Adrenal gland (tissue), 12 donors: ENCODE measurements around the gene C3orf20. TPM values are rescaled to one million over a fixed set of nuclear protein-coding genes. Genes with fewer than 3 reads are reported as not detected.

Experiments used
- DNase-seq, 7 donors: peaks; one replicate each; pipeline ENCODE4 v3.0.0-alpha.2; 2019 to 2020
- H3K27ac ChIP-seq, 5 donors: fragments of 200-600 bp; sonication (generic) in 4 of 5; 1 replicate in 3 of 5; 2 replicates in 2 of 5; pipeline versions ENCODE4 v1.5.1 to v1.8.0; 2016 to 2020; ENCODE audit warnings: mild to moderate bottlenecking in 1 of 5
- H3K27me3 ChIP-seq: fragments of 200-600 bp; 2 replicates; pipeline ENCODE4 v1.8.0; 2021
- H3K36me3 ChIP-seq, 2 donors: fragments of 200-600 bp; replicated peaks in 1 of 2; 1 replicate in 1 of 2; 2 replicates in 1 of 2; pipeline versions ENCODE4 v1.5.1 to v1.8.0; 2018 to 2022
- H3K4me1 ChIP-seq, 2 donors: fragments of 200-600 bp; replicated peaks in 1 of 2; 1 replicate in 1 of 2; 2 replicates in 1 of 2; pipeline versions ENCODE4 v1.5.1 to v1.8.0; 2018 to 2021
- H3K4me3 ChIP-seq, 4 donors: fragments of 200-600 bp; sonication (generic) in 3 of 4; one replicate each; pipeline ENCODE4 v1.5.1; 2016 to 2018
- H3K9me3 ChIP-seq, 3 donors: fragments of 200-600 bp; sonication (generic) in 1 of 3; replicated peaks in 1 of 3; 1 replicate in 2 of 3; 2 replicates in 1 of 3; pipeline versions ENCODE4 v1.5.1 to v1.8.0; 2016 to 2021
- CTCF ChIP-seq, 6 experiments: fragments of 450-650 bp in 4 of 6; fragments of 200-600 bp in 2 of 6; sonication (generic) in 1 of 6; IDR thresholded peaks; 1 replicate in 5 of 6; 2 replicates in 1 of 6; pipeline versions ENCODE4 v1.5.1 to v1.8.0; 2016 to 2021; ENCODE audit warnings: antibody characterized with exemption in 6 of 6, mild to moderate bottlenecking in 2 of 6, moderate library complexity in 1 of 6
- POLR2A ChIP-seq, 2 donors: fragments of 450-650 bp; IDR thresholded peaks; one replicate each; pipeline ENCODE4 v1.6.1; 2017; ENCODE audit warnings: antibody characterized with exemption in 2 of 2, mild to moderate bottlenecking in 2 of 2, moderate library complexity in 1 of 2
- WGBS, 4 donors: extraction: QIAGEN DNeasy Blood & Tissue Kit in 2 of 4; methylation state at CpG; one replicate each; pipeline versions ENCODE4 v1.1.5 to v1.1.7; 2013 to 2017; 5-methylcytosine and 5-hydroxymethylcytosine counted together
- intact Hi-C, 2 donors: fragments of 100-400 bp; cut with DNase I; formaldehyde crosslinking; loops; one replicate each; pipeline versions ENCODE4 v1.14.1 to v1.15.0; 2022 to 2023
- polyA plus RNA-seq, 3 donors: library from polyadenylated mRNA; stranded (reverse); fragments of 200-250 nt in 2 of 3; fragments of 350-450 nt in 1 of 3; fragmentation: Illumina TruSeq in 1 of 3; extraction: RNeasy Lipid Tissue Mini Kit (QIAGEN cat#74804) in 1 of 3; gene quantifications; one replicate each; pipeline ENCODE4 v1.2.3, GENCODE V29; 2013 to 2014
- total RNA-seq, 9 donors: library from RNA; depleted of rRNA in 4 of 9; stranded (reverse); fragments of >200 nt in 4 of 9; fragments of 120-200 nt in 1 of 9; fragmentation: NEBNext Ultra II Directional in 1 of 9; extraction: Animal tissue kit (Norgen Biotek cat#: 25700) in 1 of 9; gene quantifications; one replicate each; pipeline versions ENCODE4 v1.1.0 to v1.2.4, GENCODE V29; 2013 to 2023
- donor health status: healthy with polysubstance abuse.
- donor health status: Bipolar disorder and iron deficiency.
- donor health status: DM: yes; HTN: yes; CAD: no.
- donor health status: DM: no; HTN: no; CAD: no.
- donor health status: DM: no; HTN: no; CAD: no.
- donor health status: DM: yes; HTN: yes; CAD: no.

The C3orf20 gene
- total and polyA plus RNA-seq, 12 donors = 0.07 to 0.39 TPM; not detected in 10

DNA sequence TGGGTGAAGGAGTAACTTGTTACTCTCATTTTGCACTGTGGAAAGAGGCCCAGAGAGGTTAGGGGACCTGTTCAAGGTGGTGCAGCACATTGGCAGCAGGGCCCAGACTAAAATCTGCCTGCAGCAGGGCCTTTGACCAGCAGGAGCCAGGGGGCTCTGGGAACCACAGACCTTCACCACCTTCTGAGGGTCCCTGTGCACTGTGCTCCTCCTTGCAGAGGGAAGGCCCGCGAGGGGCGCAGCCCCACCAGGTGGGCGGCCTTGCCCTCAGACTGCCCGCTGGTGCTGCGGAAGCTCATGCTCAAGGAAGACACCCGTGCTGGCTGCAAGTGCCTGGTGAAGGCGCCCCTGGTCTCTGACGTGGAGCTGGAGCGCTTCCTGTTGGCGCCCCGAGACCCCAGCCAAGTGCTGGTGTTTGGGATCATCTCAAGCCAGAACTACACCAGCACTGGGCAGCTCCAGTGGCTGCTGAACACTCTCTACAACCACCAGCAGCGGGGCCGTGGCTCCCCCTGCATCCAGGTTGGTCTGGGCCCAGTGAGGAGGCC lies 82.3 kb downstream of the C3orf20 start:
- WGBS, 4 donors = 90 to 95% (median 92%) methylated on average over 6 to 14 of the region's 14 CpGs

GRCh38 chr3:14758297-14758696 lies 83.4 kb downstream of the C3orf20 start:
- Histone ChIP-seq H3K27me3 (no peaks in the 10 kb centered on the region), H3K36me3 (no peaks in the 10 kb centered on the region), H3K27ac (no peak overlapping the region), H3K4me3 (no peak overlapping the region), H3K4me1 (no peaks in the 10 kb centered on the region), H3K9me3 (no peaks in the 10 kb centered on the region)
- WGBS, 4 donors = 80 to 87% (median 85%) methylated on average over 4 of the region's 4 CpGs
- no peak for DNase-seq
- intact Hi-C loops = no loop called here
- TF ChIP-seq POLR2A (IDR thresholded peaks at IDR 0.05) (no peak), CTCF (IDR thresholded peaks at IDR 0.05) (no peak)

More for the DNA sequence above, 82.3 kb downstream of the C3orf20 start:
- DNase-seq = no peak
- no peaks in the 10 kb centered on the region for H3K4me1 ChIP-seq
- no peaks in the 10 kb centered on the region for H3K9me3 ChIP-seq
- H3K36me3 ChIP-seq = no peaks in the 10 kb centered on the region
- no peaks in the 10 kb centered on the region for H3K27me3 ChIP-seq
- no peak for TF ChIP-seq CTCF (IDR thresholded peaks at IDR 0.05)
- TF ChIP-seq POLR2A (IDR thresholded peaks at IDR 0.05) = no peak
- no peak overlapping the region for H3K27ac ChIP-seq
- no peak overlapping the region for H3K4me3 ChIP-seq
- intact Hi-C loops = no loop called here

DNA sequence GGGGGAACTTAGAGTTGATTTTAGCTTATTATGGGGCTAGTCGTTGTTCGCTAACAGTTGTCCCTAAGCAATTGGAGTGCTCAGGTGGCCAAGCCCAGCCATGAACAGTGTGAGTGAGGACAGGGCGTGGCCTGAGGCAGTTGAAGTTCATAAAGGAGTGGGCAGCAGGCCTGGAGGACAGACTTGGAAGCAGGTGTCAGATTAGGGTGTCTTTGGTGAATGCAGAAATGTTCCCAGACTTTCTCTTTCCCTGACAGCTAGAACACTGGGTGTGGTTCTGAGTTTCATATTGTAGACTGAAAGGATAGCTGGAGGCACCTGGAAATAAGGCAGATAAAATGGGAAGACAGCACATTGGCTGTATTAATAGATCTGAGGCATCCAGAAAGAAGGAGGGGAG lies 84.0 kb downstream of the C3orf20 start:
- no peak overlapping the region for H3K4me3 ChIP-seq
- intact Hi-C loops = no loop called here
- WGBS, 4 donors = 67 to 92% (median 87%) methylated on average over 3 of the region's 3 CpGs

GRCh38 chr3:14760185-14760584 lies 85.2 kb downstream of the C3orf20 start:
- intact Hi-C loops = no loop called here
- Histone ChIP-seq H3K27me3 (no peaks in the 10 kb centered on the region), H3K4me3 (no peak overlapping the region), H3K4me1 (no peaks in the 10 kb centered on the region), H3K9me3 (no peaks in the 10 kb centered on the region), H3K36me3 (no peaks in the 10 kb centered on the region), H3K27ac (no peak overlapping the region)
- TF ChIP-seq POLR2A (IDR thresholded peaks at IDR 0.05) = no peak
- TF ChIP-seq CTCF (IDR thresholded peaks at IDR 0.05) = no peak
- no peak for DNase-seq

More for the DNA sequence above, 84.0 kb downstream of the C3orf20 start:
- Histone ChIP-seq H3K9me3 (no peaks in the 10 kb centered on the region), H3K27ac (no peak overlapping the region), H3K27me3 (no peaks in the 10 kb centered on the region), H3K36me3 (no peaks in the 10 kb centered on the region), H3K4me1 (no peaks in the 10 kb centered on the region)
- TF ChIP-seq CTCF (IDR thresholded peaks at IDR 0.05) (no peak), POLR2A (IDR thresholded peaks at IDR 0.05) (no peak)
- no peak for DNase-seq
